Stimulated activated CD4-positive, alpha-beta T cell treated with anti-CD3 and anti-CD28 coated beads, Interleukin-2, amount 100 ng/mL, for 4 hours (primary cell): ENCODE data around the gene SPACA6.

Source experiments
- DNase-seq: peaks from one replicate; pipeline ENCODE4 v3.0.0-alpha.2; 2020; ENCODE audit warnings: low read depth

The SPACA6 gene

GRCh38 chr19:51706296-51706695, 13.2 kb downstream of the SPACA6 start:
- DNase-seq, result no peak

GRCh38 chr19:51706885-51707284, 13.8 kb downstream of the SPACA6 start:
- DNase-seq, result no peak

GRCh38 chr19:51708811-51709210, 15.7 kb downstream of the SPACA6 start:
- no peak for DNase-seq

- no peak for DNase-seq
Observed at GRCh38 chr19:51709575-51709974, 16.4 kb downstream of the SPACA6 start.

- no peak for DNase-seq
Observed at GRCh38 chr19:51710163-51710562, 17.0 kb downstream of the SPACA6 start.

GRCh38 chr19:51711702-51712101, 18.6 kb downstream of the SPACA6 start:
- DNase-seq, result no peak

- DNase-seq, result no peak
Observed at GRCh38 chr19:51712461-51713081, 19.4 kb downstream of the SPACA6 start.

GRCh38 chr19:51713319-51714285, 20.5 kb downstream of the SPACA6 start:
- DNase-seq, result no peak

GRCh38 chr19:51714848-51715247, 21.7 kb downstream of the SPACA6 start:
- no peak for DNase-seq

GRCh38 chr19:51715850-51716249, 22.7 kb downstream of the SPACA6 start:
- no peak for DNase-seq

GRCh38 chr19:51716925-51717324, 23.8 kb downstream of the SPACA6 start:
- no peak for DNase-seq

- no peak for DNase-seq
Observed at GRCh38 chr19:51719251-51719988, 26.3 kb downstream of the SPACA6 start.

GRCh38 chr19:51721905-51722304, 28.8 kb downstream of the SPACA6 start:
- DNase-seq, result no peak

GRCh38 chr19:51722492-51722891, 29.4 kb downstream of the SPACA6 start:
- no peak for DNase-seq

GRCh38 chr19:51724543-51724942, 31.4 kb downstream of the SPACA6 start:
- DNase-seq, result no peak

GRCh38 chr19:51726049-51726448, 32.9 kb downstream of the SPACA6 start:
- no peak for DNase-seq

GRCh38 chr19:51727349-51727880, 34.3 kb downstream of the SPACA6 start:
- DNase-seq, result no peak

GRCh38 chr19:51729781-51730180, 36.7 kb downstream of the SPACA6 start:
- DNase-seq, result no peak

GRCh38 chr19:51733742-51734522, 40.8 kb downstream of the SPACA6 start:
- no peak for DNase-seq

GRCh38 chr19:51735759-51736449, 42.8 kb downstream of the SPACA6 start:
- DNase-seq, result no peak

GRCh38 chr19:51737389-51737788, 44.3 kb downstream of the SPACA6 start:
- DNase-seq, result no peak
